Tongue (tissue), 2 donors: Measurements from ENCODE around the gene KLF3. TPM values are rescaled to one million over a fixed set of nuclear protein-coding genes. Genes with fewer than 3 reads are reported as not detected.

Source experiments
- DNase-seq: peaks from one replicate; pipeline ENCODE4 v3.0.0-alpha.2; 2015
- total RNA-seq: library from RNA; depleted of rRNA; stranded (reverse); fragments of >200 nt; gene quantifications from one replicate; pipeline ENCODE4 v1.2.3, GENCODE V29; 2014

The KLF3 gene
- total RNA-seq, 1 donor from 2014 or later = 34.4 TPM

DNA sequence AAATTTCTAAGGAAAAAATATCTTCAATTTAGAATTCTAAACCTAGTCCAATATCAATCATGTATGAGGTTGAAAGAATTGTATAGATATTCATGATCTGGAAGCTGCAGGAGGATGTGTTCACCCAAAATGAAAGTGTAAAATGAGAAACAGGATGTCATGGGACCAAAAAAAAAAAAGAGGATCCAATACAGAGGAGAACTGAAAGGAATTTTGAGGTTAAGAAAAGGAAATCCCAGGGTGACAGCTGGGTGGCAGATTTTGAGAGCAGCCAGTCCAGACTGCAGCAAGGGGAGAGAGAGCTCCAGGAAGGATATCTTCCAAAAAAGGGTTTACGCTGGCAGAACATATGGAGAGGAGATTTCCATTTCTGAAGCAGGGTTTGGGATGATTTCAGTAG lies 79.9 kb downstream of the KLF3 start:
- DNase-seq = no peak

DNA sequence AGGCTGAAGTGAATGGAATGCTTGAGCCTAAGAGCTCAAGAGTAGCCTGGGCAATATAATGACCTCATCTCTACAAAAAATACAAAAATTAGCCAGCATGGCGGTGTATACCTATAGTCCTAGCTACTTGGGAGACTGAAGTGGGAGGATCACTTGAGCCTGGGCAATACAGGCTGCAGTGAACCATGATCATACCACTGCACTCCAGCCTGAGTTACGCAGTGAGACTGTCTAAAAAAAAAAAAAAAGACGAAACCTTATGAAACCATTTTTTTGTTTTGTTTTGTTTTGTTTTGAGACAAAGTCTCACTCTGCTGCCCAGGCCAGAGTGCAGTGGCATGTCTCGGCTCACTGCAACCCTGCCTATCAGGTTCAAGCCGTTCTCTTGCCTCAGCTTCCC lies 81.9 kb downstream of the KLF3 start:
- DNase-seq = no peak

DNA sequence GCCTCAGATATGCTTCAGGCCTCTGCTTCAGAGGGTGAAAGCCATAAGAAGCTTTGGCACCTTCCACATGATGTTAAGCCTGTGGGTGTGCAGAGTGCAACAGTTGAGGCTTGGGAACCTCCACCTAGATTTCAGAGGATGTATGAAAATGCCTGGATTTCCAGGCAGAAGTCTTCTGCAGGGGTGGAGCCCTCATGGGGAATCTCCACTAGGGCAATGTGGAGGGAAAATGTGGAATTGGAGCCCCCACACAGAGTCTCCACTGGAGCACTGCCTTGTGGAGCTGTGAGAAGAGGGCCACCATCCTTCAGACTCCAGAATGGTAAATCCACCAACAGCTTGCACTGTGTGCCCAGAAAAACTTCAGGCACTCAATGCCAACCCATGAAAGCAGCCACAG lies 83.6 kb downstream of the KLF3 start:
- no peak for DNase-seq

DNA sequence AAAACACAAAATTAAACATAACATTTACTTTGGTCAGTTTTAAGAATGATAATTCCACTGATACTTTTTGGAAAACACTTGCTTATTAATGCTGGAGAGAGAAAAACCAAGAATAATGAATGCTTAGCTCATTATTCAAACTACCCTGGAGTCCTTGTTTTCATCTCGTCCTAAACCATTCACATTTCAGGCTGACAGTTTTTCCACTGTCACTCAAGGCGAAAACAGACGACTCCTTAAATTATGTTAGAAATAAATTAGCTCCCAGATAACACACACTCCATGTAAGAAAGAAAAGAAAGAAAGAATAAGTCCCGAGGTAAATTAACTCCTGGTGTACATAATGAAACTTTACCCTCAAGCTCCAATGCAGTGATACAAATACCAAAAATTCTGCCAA lies 85.3 kb downstream of the KLF3 start:
- DNase-seq = no peak

Other genes with a start within 250 kb of the KLF3 start
- gene TLR10, start 118.8 kb downstream of the KLF3 start, total RNA-seq = 0.41 TPM
- gene TLR1, start 140.6 kb downstream of the KLF3 start, total RNA-seq = 7.7 TPM
- 1.9 TPM for gene TLR6, start 192.6 kb downstream of the KLF3 start, total RNA-seq
- gene FAM114A1, start 203.6 kb downstream of the KLF3 start, total RNA-seq = 129 TPM